ENCODE data around the gene ZBTB49. TPM values are rescaled to one million over a fixed set of nuclear protein-coding genes. Genes with fewer than 3 reads are reported as not detected.
A peak's percentile ranks its signal among the peaks of the same experiment; 100 is the strongest.
"Not testable (repeated sequence)": the region's sequence is repeated elsewhere in the genome, so short reads cannot be mapped to it uniquely, and the experiment has no call there.

Gene ZBTB49
- total RNA-seq, 4 donors from 2014 or later, result 2.0 to 6.7 (median 6.3) TPM

GRCh38 chr4:4256799-4257198 is 33.3 kb upstream of the ZBTB49 start:
- WGBS, 2 donors (ENCODE audit: low coverage in 1 of 2), result 69 to 72% methylated on average over 5 to 6 of the region's 10 CpGs
- TF ChIP-seq POLR2AphosphoS5 (IDR thresholded peaks at IDR 0.05), result no peak
- peaks cover 0 to 8% (median 0%) of the 10 kb centered on the region in 3 donors for H3K4me1 ChIP-seq
- H3K4me3 ChIP-seq, result no peak overlapping the region
- no peaks in the 10 kb centered on the region for H3K9me3 ChIP-seq
- no peak overlapping the region for H3K27ac ChIP-seq
- peaks cover 16% of the 10 kb centered on the region for H3K27me3 ChIP-seq
- H3K36me3 ChIP-seq, result no peaks in the 10 kb centered on the region
- peak; percentile 72 for ATAC-seq

- 86 to 95% methylated on average over 2 to 3 of the region's 3 CpGs for WGBS, 2 donors (ENCODE audit: low coverage in 1 of 2)
- H3K9me3 ChIP-seq, H3K4me1 ChIP-seq, H3K27ac ChIP-seq, H3K36me3 ChIP-seq, H3K4me3 ChIP-seq, ATAC-seq: not testable (repeated sequence)
- H3K27me3 ChIP-seq, result peaks cover 16% of the 10 kb centered on the region
Observed at GRCh38 chr4:4257705-4258104, 32.3 kb upstream of the ZBTB49 start.

- no peak overlapping the region for H3K4me3 ChIP-seq
- H3K9me3 ChIP-seq, result no peaks in the 10 kb centered on the region
- peaks cover 0 to 8% (median 0%) of the 10 kb centered on the region in 3 donors for H3K4me1 ChIP-seq
- WGBS, 2 donors (ENCODE audit: low coverage in 1 of 2), result 32 to 50% methylated on average over 5 to 8 of the region's 9 CpGs
- no peaks in the 10 kb centered on the region for H3K36me3 ChIP-seq
- no peak for TF ChIP-seq CTCF (IDR thresholded peaks at IDR 0.05)
- no peak for TF ChIP-seq POLR2AphosphoS5 (IDR thresholded peaks at IDR 0.05)
- no peak for TF ChIP-seq POLR2A (IDR thresholded peaks at IDR 0.05)
- TF ChIP-seq EP300 (IDR thresholded peaks at IDR 0.05), result no peak
- peaks cover 12% of the 10 kb centered on the region for H3K27me3 ChIP-seq
- no peak overlapping the region for H3K27ac ChIP-seq
- no peak for ATAC-seq
Observed at GRCh38 chr4:4259484-4260100, 30.5 kb upstream of the ZBTB49 start.

- TF ChIP-seq POLR2A (IDR thresholded peaks at IDR 0.05) (no peak), CTCF (IDR thresholded peaks at IDR 0.05) (peak in 2 of 4 experiments; percentile 7 to 17)
- ATAC-seq, result no peak
- peaks cover 5% of the 10 kb centered on the region for H3K27me3 ChIP-seq
- H3K4me1 ChIP-seq, result peaks cover 0 to 8% (median 0%) of the 10 kb centered on the region in 3 donors
- no peaks in the 10 kb centered on the region for H3K9me3 ChIP-seq
- H3K36me3 ChIP-seq, result no peaks in the 10 kb centered on the region
- WGBS, 2 donors (ENCODE audit: low coverage in 1 of 2), result 54 to 57% methylated on average over 3 to 4 of the region's 6 CpGs
- H3K27ac ChIP-seq, result no peak overlapping the region
- H3K4me3 ChIP-seq, result no peak overlapping the region
Observed at GRCh38 chr4:4260185-4260751, 29.8 kb upstream of the ZBTB49 start.

- Histone ChIP-seq H3K4me3 (no peak overlapping the region), H3K27ac (no peak overlapping the region), H3K4me1 (no peaks in the 10 kb centered on the region), H3K9me3 (no peaks in the 10 kb centered on the region), H3K36me3 (peaks cover 0 to 63% of the 10 kb centered on the region in 2 donors), H3K27me3 (no peaks in the 10 kb centered on the region)
- 77% methylated on average over 5 of the region's 5 CpGs; no CpG with 5 or more reads in 1 of the 2 donors for WGBS, 2 donors (ENCODE audit: low coverage in 1 of 2)
- no peak for TF ChIP-seq POLR2A (IDR thresholded peaks at IDR 0.05)
- no peak for TF ChIP-seq CTCF (IDR thresholded peaks at IDR 0.05)
- TF ChIP-seq POLR2AphosphoS5 (IDR thresholded peaks at IDR 0.05), result no peak
- no peak for TF ChIP-seq EP300 (IDR thresholded peaks at IDR 0.05)
- ATAC-seq, result no peak
Observed at GRCh38 chr4:4267981-4268380, 22.1 kb upstream of the ZBTB49 start.

GRCh38 chr4:4268776-4269175 is 21.3 kb upstream of the ZBTB49 start:
- no peaks in the 10 kb centered on the region for H3K27me3 ChIP-seq
- peaks cover 0 to 71% of the 10 kb centered on the region in 2 donors for H3K36me3 ChIP-seq
- WGBS, 2 donors (ENCODE audit: low coverage in 1 of 2), result no CpG with 5 or more reads among the region's 1 CpG
- TF ChIP-seq CTCF (IDR thresholded peaks at IDR 0.05) (no peak), EP300 (IDR thresholded peaks at IDR 0.05) (no peak), POLR2A (IDR thresholded peaks at IDR 0.05) (no peak), POLR2AphosphoS5 (IDR thresholded peaks at IDR 0.05) (no peak)
- no peaks in the 10 kb centered on the region for H3K9me3 ChIP-seq
- no peak for ATAC-seq
- H3K4me1 ChIP-seq, result no peaks in the 10 kb centered on the region
- H3K4me3 ChIP-seq, result no peak overlapping the region
- peak overlapping the region in 1 of 4 donors; percentile 23 for H3K27ac ChIP-seq

All from gastroesophageal sphincter (tissue), 4 donors.